Measurements from ENCODE around the gene RBBP8NL. TPM values are rescaled to one million over a fixed set of nuclear protein-coding genes. Genes with fewer than 3 reads are reported as not detected.

The RBBP8NL gene
- total RNA-seq, 1 experiment from 2014 or later = 0.28 TPM

- H3K4me2 ChIP-seq (ENCODE audit: insufficient read depth, insufficient read length, low read length) = peak overlapping the region; percentile 89
- H4K5ac ChIP-seq (ENCODE audit: insufficient read length, low read depth, low read length) = no peak overlapping the region
- H2BK5ac ChIP-seq (ENCODE audit: insufficient read length, low read length) = no peak overlapping the region
- no peak for TF ChIP-seq CTCF (conservative IDR thresholded peaks at IDR 0.05)
- peaks cover 8% of the 10 kb centered on the region for H3K79me1 ChIP-seq (ENCODE audit: insufficient read depth, low read depth, low read length, poor library complexity, severe bottlenecking)
- no peak overlapping the region for H2BK15ac ChIP-seq (ENCODE audit: low read depth, low read length)
- no peak overlapping the region for H2BK12ac ChIP-seq (ENCODE audit: insufficient read length, low read depth, low read length)
- H3K4me3 Mint-ChIP-seq = peak overlapping the region; percentile 89 to 97
- H4K91ac ChIP-seq (ENCODE audit: insufficient read length, low read depth, low read length) = no peak overlapping the region
- peak overlapping the region; percentile 91 to 96 (median 92) for H3K27ac Mint-ChIP-seq
- no peak overlapping the region for H3K27ac ChIP-seq (ENCODE audit: insufficient read length, low read depth, low read length)
- H3K14ac ChIP-seq (ENCODE audit: insufficient read depth, low read length) = no peak overlapping the region
- H3K23ac ChIP-seq (ENCODE audit: insufficient read length, low read depth, low read length) = no peak overlapping the region
- no peaks in the 10 kb centered on the region for H3K9me3 ChIP-seq (ENCODE audit: control insufficient read depth, low read depth, low read length)
- no peaks in the 10 kb centered on the region for H3K27me3 ChIP-seq (ENCODE audit: insufficient read depth, low read length)
- H2AK5ac ChIP-seq (ENCODE audit: insufficient read length, low read length) = no peak overlapping the region
- no peak overlapping the region for H3K56ac ChIP-seq (ENCODE audit: insufficient read length, low read depth, low read length)
- no peaks in the 10 kb centered on the region for H3K4me1 ChIP-seq (ENCODE audit: insufficient read depth, low read length)
- H3T11ph ChIP-seq (ENCODE audit: low read length) = no peak overlapping the region
- H2BK120ac ChIP-seq (ENCODE audit: low read depth, low read length, poor library complexity, severe bottlenecking) = no peak overlapping the region
- no peak overlapping the region for H3K4ac ChIP-seq (ENCODE audit: low read depth, low read length)
- no peak overlapping the region for H4K8ac ChIP-seq (replicated peaks; ENCODE audit: insufficient read length, low read depth, low read length)
- no CpG with 5 or more reads among the region's 20 CpGs for WGBS (ENCODE audit: extremely low coverage, insufficient read length, low lambda C conversion rate)
- H2AFZ ChIP-seq (ENCODE audit: low read length) = no peak overlapping the region
- H3K9ac ChIP-seq (ENCODE audit: extremely low read depth, insufficient read length, low read length) = peak overlapping the region; percentile 94
- H3K4me1 Mint-ChIP-seq = peaks cover 20 to 31% of the 10 kb centered on the region in 2 experiments
- H3K27me3 Mint-ChIP-seq (ENCODE audit: low read depth) = peaks cover 2% of the 10 kb centered on the region; the same call in 1 of the 2 replicates
- H3K79me2 ChIP-seq (ENCODE audit: insufficient read depth, low read length) = peaks cover 10% of the 10 kb centered on the region; the same call in 1 of the 2 replicates
- peaks cover 25 to 40% (median 34%) of the 10 kb centered on the region in 3 experiments; a peak in 6 of 7 replicates for H3K36me3 Mint-ChIP-seq (ENCODE audit: insufficient read depth in 1 of 3, low read depth in 3 of 3)
- no peak overlapping the region for H2BK20ac ChIP-seq (ENCODE audit: low read depth, low read length, poor library complexity, severe bottlenecking)
- peaks cover 14% of the 10 kb centered on the region for H3K23me2 ChIP-seq (ENCODE audit: insufficient read length, low read depth, low read length, poor library complexity, severe bottlenecking)
- H4K20me1 ChIP-seq (ENCODE audit: control insufficient read depth, insufficient read depth, insufficient read length) = no peaks in the 10 kb centered on the region
- no peak for DNase-seq
- no peaks in the 10 kb centered on the region; a peak in 2 of 5 replicates for H3K9me3 Mint-ChIP-seq
- H3K18ac ChIP-seq (ENCODE audit: insufficient read length, low read depth, low read length) = no peak overlapping the region
Measured at GRCh38 chr20:62387933-62388635, 39.3 kb downstream of the RBBP8NL start.

All from H9 (cell line).